ENCODE measurements around the gene PSMD13.
"Not testable (repeated sequence)": the region's sequence is repeated elsewhere in the genome, so short reads cannot be mapped to it uniquely, and the experiment has no call there.

- TF ChIP-seq CTCF (IDR thresholded peaks at IDR 0.05); EZH2 (IDR thresholded peaks at IDR 0.05; ENCODE audit: borderline replicate concordance, insufficient read depth, low read depth, low read length, poor library complexity, severe bottlenecking): not testable (repeated sequence)
Observed at GRCh38 chr11:220641-221215, 16.0 kb upstream of the PSMD13 start.

All from B cell (primary cell).